T-helper 1 cell treated with Interleukin-12 subunit alpha and Interleukin-12 subunit beta and Interleukin-4 antibody, amounts not matched to agents 30 μg/mL and 1 μg/mL, for 36 hours (primary cell): ENCODE measurements around the gene VAV2.

Experiments
- H3K27ac Mint-ChIP-seq: one replicate; pipeline ENCODE4 v1.8.0; 2021; ENCODE audit warnings: mild to moderate bottlenecking, mixed read lengths
- H3K27me3 Mint-ChIP-seq: one replicate; pipeline ENCODE4 v1.8.0; 2021; ENCODE audit warnings: low read depth, mixed read lengths
- H3K36me3 Mint-ChIP-seq: one replicate; pipeline ENCODE4 v1.8.0; 2021; ENCODE audit warnings: low read depth, mixed read lengths
- H3K4me1 Mint-ChIP-seq: one replicate; pipeline ENCODE4 v1.8.0; 2021; ENCODE audit warnings: low read depth, mixed read lengths
- H3K4me3 Mint-ChIP-seq: one replicate; pipeline ENCODE4 v1.8.0; 2021; ENCODE audit warnings: mild to moderate bottlenecking, moderate library complexity, mixed read lengths
- H3K9me3 Mint-ChIP-seq: one replicate; pipeline ENCODE4 v1.8.0; 2021; ENCODE audit warnings: mixed read lengths

The VAV2 gene

DNA sequence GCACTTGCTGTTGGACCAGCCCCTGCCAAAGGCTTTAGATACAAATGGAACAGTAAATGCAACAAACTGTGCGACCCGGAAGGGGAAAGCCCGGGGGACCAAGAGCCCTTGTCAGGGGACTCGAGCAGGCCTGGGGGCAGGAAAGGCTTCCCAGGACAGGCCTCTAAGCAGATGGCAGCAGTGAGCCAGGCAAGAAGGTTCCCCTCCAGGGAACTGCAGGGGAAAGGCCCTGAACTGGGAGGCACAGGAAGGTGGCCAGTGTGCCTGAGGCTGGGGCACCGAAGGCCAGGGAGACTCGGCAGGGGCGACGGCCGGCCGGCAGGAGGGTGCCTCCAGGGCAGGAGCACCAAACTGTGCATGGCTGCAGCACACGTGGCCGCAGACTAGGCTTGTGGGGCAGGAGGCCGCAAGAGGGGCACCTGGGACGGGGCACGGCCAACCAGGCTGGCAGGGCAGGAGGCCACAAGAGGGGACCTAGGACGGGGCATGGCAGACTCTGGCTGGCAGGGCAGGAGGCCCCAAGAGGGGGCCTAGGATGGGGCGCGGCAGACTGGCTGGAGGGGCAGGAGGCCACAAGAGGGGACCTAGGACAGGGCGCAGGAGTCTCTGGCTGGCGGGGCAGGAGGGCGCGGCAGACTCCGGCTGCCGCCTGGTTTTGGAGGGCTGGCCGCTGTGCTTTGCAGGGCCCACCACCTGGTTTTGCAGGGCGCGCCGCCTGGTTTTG is 10.0 kb downstream of the VAV2 start:
- Mint-ChIP-seq H3K4me1 (no peaks in the 10 kb centered on the region), H3K27me3 (no peaks in the 10 kb centered on the region), H3K27ac (no peak overlapping the region), H3K4me3 (no peak overlapping the region), H3K36me3 (no peaks in the 10 kb centered on the region), H3K9me3 (no peaks in the 10 kb centered on the region)

GRCh38 chr9:133981589-133981957 is 10.6 kb downstream of the VAV2 start:
- Mint-ChIP-seq H3K9me3 (no peaks in the 10 kb centered on the region), H3K4me3 (no peak overlapping the region), H3K36me3 (no peaks in the 10 kb centered on the region), H3K4me1 (no peaks in the 10 kb centered on the region), H3K27ac (no peak overlapping the region), H3K27me3 (no peaks in the 10 kb centered on the region)

DNA sequence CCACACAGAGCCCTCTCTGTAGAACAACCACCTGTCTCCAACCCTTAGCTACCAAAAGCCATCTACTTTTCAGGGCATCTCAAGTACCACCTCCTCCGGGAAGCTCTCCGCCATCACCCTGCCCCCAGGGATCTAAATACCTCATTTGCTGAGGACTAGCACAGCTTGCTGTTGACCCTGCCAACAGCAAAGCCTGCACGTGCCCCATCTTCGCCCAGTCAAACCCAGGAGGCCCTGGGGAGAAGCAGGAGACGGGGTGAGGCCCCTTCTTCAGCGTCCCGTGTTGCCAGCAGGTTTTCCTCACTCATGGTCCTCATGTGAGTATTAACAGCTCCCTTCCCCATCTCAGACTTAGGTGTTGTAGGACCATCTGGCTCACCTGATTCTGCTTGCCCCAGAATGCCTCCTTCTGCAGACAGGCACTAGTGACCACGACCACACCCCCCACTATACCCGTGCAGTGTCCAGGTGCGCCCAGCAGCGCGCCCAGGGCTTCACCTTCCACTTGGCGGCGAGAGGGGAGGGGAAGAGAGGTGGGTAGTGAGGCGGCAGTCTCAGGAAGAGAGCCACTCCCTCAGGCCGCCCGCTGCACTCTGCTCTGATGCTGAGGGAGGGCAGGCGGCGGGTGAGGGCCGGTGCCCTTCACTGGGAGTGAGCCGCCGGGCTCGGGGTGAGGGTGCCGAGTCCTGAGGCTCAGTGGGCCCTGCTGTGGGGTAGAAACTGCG is 11.1 kb downstream of the VAV2 start:
- H3K4me1 Mint-ChIP-seq, result no peaks in the 10 kb centered on the region
- no peaks in the 10 kb centered on the region for H3K36me3 Mint-ChIP-seq
- no peak overlapping the region for H3K4me3 Mint-ChIP-seq
- H3K27ac Mint-ChIP-seq, result no peak overlapping the region
- H3K27me3 Mint-ChIP-seq, result no peaks in the 10 kb centered on the region
- no peaks in the 10 kb centered on the region for H3K9me3 Mint-ChIP-seq

DNA sequence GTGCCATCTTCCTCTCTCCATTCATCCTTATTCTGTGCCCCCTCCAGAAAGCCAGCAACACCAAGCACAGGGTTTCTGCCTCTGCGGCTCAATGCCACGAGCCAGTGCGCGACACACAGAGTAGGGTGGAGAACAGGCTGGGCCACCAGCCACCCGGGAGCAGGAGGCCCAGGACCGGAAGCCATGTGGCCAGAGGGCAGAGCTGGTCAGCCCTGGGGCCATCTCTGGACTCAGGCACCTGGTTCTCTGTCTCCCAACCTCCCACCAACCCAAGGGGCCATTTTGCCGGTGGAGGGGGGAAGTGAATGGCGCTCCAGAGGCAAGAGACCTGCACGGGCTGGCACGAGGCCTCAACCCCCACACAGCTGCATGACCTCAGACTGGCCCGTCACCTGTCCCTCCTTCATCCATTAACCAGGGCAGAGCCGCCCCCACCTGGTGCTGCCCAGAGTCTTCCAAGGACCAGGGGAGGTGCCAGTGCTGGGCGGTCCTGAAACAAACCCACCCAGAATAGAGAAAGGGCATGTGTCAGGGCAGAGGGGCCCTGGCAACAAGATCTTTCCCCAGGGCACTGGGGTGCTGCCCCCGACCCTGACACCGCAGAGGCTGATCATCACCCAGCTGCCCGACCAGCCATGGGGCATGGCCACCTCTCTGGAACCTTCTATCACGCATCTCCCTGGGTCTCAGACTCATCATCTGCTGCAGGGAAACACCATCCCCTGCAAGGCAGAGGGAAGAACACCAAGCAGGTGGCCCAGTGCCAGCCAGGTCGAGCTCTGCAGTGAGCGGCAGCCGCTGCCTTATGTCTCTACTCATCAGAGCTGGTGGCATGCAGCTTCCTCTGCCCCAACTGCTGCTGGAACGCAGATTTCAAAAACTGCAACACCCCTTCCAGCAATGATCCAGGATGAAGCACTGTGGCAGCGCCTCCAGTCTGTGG is 11.9 kb downstream of the VAV2 start:
- no peaks in the 10 kb centered on the region for H3K4me1 Mint-ChIP-seq
- no peaks in the 10 kb centered on the region for H3K36me3 Mint-ChIP-seq
- no peaks in the 10 kb centered on the region for H3K9me3 Mint-ChIP-seq
- no peak overlapping the region for H3K4me3 Mint-ChIP-seq
- H3K27me3 Mint-ChIP-seq, result no peaks in the 10 kb centered on the region
- no peak overlapping the region for H3K27ac Mint-ChIP-seq

- no peaks in the 10 kb centered on the region for H3K27me3 Mint-ChIP-seq
- H3K4me1 Mint-ChIP-seq, result no peaks in the 10 kb centered on the region
- no peaks in the 10 kb centered on the region for H3K36me3 Mint-ChIP-seq
- no peak overlapping the region for H3K4me3 Mint-ChIP-seq
- H3K9me3 Mint-ChIP-seq, result no peaks in the 10 kb centered on the region
- no peak overlapping the region for H3K27ac Mint-ChIP-seq
Measured at GRCh38 chr9:133979273-133979920, 12.7 kb downstream of the VAV2 start.

DNA sequence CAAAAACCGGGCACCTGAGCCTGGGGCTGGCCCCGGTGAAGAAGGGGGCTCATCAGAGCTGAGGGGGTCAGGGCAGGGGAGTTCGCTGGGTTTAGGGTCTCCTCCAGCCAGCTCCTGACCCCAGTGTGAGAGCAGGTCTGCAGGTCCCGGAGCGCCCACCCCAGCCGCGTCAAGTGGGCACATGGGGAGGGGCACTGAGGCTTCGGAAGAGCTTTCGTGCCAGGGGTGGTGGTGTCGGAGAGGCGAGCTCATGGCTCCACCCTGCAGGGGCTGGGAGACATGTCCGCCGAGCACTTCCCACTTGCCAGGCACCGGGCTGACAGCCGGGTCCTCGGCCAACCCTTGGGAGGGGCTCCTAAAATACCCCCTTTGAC is 13.2 kb downstream of the VAV2 start:
- no peak overlapping the region for H3K4me3 Mint-ChIP-seq
- H3K9me3 Mint-ChIP-seq, result no peaks in the 10 kb centered on the region
- no peaks in the 10 kb centered on the region for H3K4me1 Mint-ChIP-seq
- no peaks in the 10 kb centered on the region for H3K36me3 Mint-ChIP-seq
- H3K27ac Mint-ChIP-seq, result no peak overlapping the region
- H3K27me3 Mint-ChIP-seq, result no peaks in the 10 kb centered on the region

DNA sequence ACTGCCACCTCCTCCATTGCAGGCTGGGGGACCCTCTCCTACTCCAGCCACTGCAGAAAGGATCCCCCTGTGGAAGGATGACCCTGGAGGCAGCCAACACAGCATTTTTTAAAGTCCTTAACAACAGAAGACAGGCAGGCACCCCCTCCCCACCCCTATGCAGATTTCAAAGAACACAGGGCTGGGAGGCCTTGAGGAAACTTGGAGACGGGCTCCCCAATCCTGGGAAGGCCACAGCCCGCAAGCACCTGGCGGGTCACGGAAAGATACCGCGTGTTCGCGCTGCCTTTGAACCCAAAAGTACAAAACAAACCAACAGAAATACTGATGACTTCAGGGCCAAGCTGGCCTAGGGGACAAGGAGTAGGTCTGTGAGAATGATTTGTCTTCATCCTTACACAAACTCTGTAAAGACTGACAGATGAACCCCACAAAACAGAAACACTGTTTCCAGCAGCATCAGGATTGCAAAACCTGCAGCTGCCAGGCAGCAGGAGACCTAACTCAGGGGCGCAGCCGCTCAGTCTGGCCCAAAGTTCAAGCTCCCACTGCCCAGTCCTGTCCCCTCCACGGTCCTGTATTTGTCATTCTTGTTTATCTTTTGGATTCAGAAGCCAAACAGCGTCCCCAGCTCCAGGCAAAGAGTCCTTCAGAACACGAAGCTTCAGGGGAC is 13.8 kb downstream of the VAV2 start:
- no peaks in the 10 kb centered on the region for H3K36me3 Mint-ChIP-seq
- no peaks in the 10 kb centered on the region for H3K4me1 Mint-ChIP-seq
- no peak overlapping the region for H3K27ac Mint-ChIP-seq
- H3K27me3 Mint-ChIP-seq, result no peaks in the 10 kb centered on the region
- no peaks in the 10 kb centered on the region for H3K9me3 Mint-ChIP-seq
- no peak overlapping the region for H3K4me3 Mint-ChIP-seq

DNA sequence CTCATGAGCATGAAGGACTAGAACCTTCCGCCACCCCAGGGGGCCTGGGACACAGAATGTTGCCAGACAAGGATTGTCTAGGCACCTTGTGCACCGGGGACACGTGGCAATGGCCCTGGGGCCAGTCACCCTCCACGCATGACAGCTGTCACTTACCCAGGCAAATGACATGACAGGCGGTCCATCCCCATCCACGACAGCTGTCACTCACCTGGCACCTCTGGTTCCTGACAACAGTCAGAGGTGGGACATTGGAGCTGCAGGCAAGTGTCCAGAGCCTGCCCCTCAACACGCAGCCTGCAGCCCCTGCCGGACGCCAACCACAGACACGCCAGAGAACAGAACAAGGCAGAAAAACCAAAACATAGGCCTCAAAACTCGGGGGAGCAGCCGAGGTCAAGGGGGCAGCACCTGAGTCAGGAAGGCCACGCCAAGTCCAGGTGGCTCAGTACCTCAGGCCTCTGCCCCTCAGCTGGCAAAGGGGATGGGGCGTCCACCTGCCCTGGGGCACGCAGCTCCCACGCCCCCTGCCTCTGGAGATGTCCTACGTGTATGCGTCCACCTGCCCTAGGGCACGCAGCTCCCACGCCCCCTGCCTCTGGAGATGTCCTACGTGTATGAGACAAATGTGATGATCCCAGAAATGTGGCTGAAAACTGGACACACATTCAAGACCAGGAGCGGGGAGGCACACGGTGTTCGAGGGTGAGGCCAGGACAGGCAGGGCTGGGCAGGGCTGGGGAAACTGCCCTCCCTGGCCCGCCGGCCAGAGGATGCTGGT is 14.5 kb downstream of the VAV2 start:
- Mint-ChIP-seq H3K4me1 (no peaks in the 10 kb centered on the region), H3K9me3 (no peaks in the 10 kb centered on the region), H3K27ac (no peak overlapping the region), H3K4me3 (no peak overlapping the region), H3K36me3 (no peaks in the 10 kb centered on the region), H3K27me3 (no peaks in the 10 kb centered on the region)

GRCh38 chr9:133976887-133977286 is 15.2 kb downstream of the VAV2 start:
- Mint-ChIP-seq H3K9me3 (no peaks in the 10 kb centered on the region), H3K4me1 (no peaks in the 10 kb centered on the region), H3K36me3 (no peaks in the 10 kb centered on the region), H3K4me3 (no peak overlapping the region), H3K27ac (no peak overlapping the region), H3K27me3 (no peaks in the 10 kb centered on the region)

- Mint-ChIP-seq H3K4me3 (no peak overlapping the region), H3K9me3 (no peaks in the 10 kb centered on the region), H3K27ac (no peak overlapping the region), H3K4me1 (no peaks in the 10 kb centered on the region), H3K36me3 (no peaks in the 10 kb centered on the region), H3K27me3 (no peaks in the 10 kb centered on the region)
Measured at GRCh38 chr9:133976191-133976861, 15.8 kb downstream of the VAV2 start.

DNA sequence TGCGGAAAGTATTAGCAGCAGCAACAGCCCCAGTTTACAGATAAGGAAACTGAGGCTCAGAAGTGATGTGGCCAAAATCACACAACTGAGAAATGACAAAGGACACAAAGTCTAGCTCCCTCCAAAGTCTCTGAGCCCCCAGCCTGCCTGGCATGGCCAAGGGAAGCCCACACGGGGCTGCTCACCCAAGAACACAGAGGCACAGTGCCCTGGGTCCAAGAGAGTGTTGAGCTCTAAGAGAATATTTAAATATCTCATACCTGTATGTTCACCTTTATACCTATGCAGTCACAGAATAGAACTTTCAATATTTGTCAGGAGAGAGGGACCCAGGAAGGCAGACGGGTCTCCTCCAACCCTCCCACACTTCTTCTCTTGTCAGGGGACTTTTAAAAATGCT is 16.6 kb downstream of the VAV2 start:
- Mint-ChIP-seq H3K4me1 (no peaks in the 10 kb centered on the region), H3K27ac (no peak overlapping the region), H3K27me3 (no peaks in the 10 kb centered on the region), H3K9me3 (no peaks in the 10 kb centered on the region), H3K36me3 (no peaks in the 10 kb centered on the region), H3K4me3 (no peak overlapping the region)

- Mint-ChIP-seq H3K27ac (no peak overlapping the region), H3K4me1 (no peaks in the 10 kb centered on the region), H3K9me3 (no peaks in the 10 kb centered on the region), H3K4me3 (no peak overlapping the region), H3K36me3 (no peaks in the 10 kb centered on the region), H3K27me3 (no peaks in the 10 kb centered on the region)
Measured at GRCh38 chr9:133974631-133975341, 17.3 kb downstream of the VAV2 start.
